Raji (cell line): ENCODE measurements around the gene POU4F1.

Experiments used
- POLR2A ChIP-seq: IDR thresholded peaks from 2 replicates; pipeline ENCODE4 v1.6.1; 2011; ENCODE audit warnings: low read depth, low read length, control low read depth; ENCODE audit not compliant: insufficient read depth

The POU4F1 gene

GRCh38 chr13:78572459-78572858, 30.9 kb downstream of the POU4F1 start:
- no peak for TF ChIP-seq POLR2A

- no peak for TF ChIP-seq POLR2A
These were observed 34.3 kb downstream of the POU4F1 start for GRCh38 chr13:78569029-78569428.

GRCh38 chr13:78566631-78567030, 36.7 kb downstream of the POU4F1 start:
- no peak for TF ChIP-seq POLR2A

GRCh38 chr13:78562237-78562889, 41.0 kb downstream of the POU4F1 start:
- TF ChIP-seq POLR2A = no peak
